Calu3 (cell line): ENCODE data around the gene TMEM100. TPM values are rescaled to one million over a fixed set of nuclear protein-coding genes. Genes with fewer than 3 reads are reported as not detected.

Experiments used
- Bru-seq: library from RNA; stranded (reverse); fragments of 400-500 nt; gene quantifications from one replicate; lab custom pipeline; 2021; lab: Mats Ljungman, UMichigan
- BruChase-seq, 2 experiments: library from RNA; stranded (reverse); fragments of 400-500 nt; gene quantifications; one replicate each; lab custom pipeline; 2021; lab: Mats Ljungman, UMichigan
- BruUV-seq: library from RNA; stranded (reverse); fragments of 400-500 nt; replicated peaks from 2 replicates; lab custom pipeline; 2021; lab: Mats Ljungman, UMichigan
- CTCF ChIA-PET: fragments of 300-600 bp; sonication (Branson Sonifier 250); formaldehyde crosslinking; loops from one replicate; lab custom pipeline; 2022; ENCODE audit warnings: antibody characterized with exemption; lab: Charles Lee
- DNase-seq: peaks from one replicate; pipeline ENCODE4 v3.0.0; 2022
- H3K27ac Mint-ChIP-seq: one replicate; pipeline ENCODE4 v1.8.0; 2022; ENCODE audit warnings: mixed read lengths; ENCODE audit not compliant: unreplicated experiment
- H3K27me3 Mint-ChIP-seq: one replicate; pipeline ENCODE4 v1.8.0; 2022; ENCODE audit warnings: mixed read lengths; ENCODE audit not compliant: unreplicated experiment
- H3K36me3 Mint-ChIP-seq: one replicate; pipeline ENCODE4 v1.8.0; 2022; ENCODE audit warnings: mild to moderate bottlenecking, moderate library complexity, mixed read lengths; ENCODE audit not compliant: insufficient read depth, unreplicated experiment
- H3K4me1 Mint-ChIP-seq: one replicate; pipeline ENCODE4 v1.8.0; 2022; ENCODE audit warnings: mild to moderate bottlenecking, low read depth, mixed read lengths; ENCODE audit not compliant: unreplicated experiment
- H3K4me3 Mint-ChIP-seq: one replicate; pipeline ENCODE4 v1.8.0; 2022; ENCODE audit warnings: mild to moderate bottlenecking, low read depth, moderate library complexity, mixed read lengths; ENCODE audit not compliant: unreplicated experiment
- H3K9me3 Mint-ChIP-seq: one replicate; pipeline ENCODE4 v1.8.0; 2022; ENCODE audit warnings: low read depth, mixed read lengths; ENCODE audit not compliant: unreplicated experiment
- intact Hi-C: fragments of 100-400 bp; cut with micrococcal nuclease; formaldehyde crosslinking; loops from one replicate; pipeline ENCODE4 v1.10.0; 2022; ENCODE audit not compliant: unreplicated experiment
- long read RNA-seq: library from polyadenylated mRNA; stranded (forward); transcript quantifications from one replicate; pipeline ENCODE4 v2.0.0, GENCODE V29; 2022
- total RNA-seq: library from RNA; stranded (reverse); gene quantifications from 2 replicates; pipeline ENCODE4 v1.2.3, GENCODE V29; 2022
- TF ChIP-seq, protein P1 (sequence below): fragments of 200-600 bp; IDR thresholded peaks from one replicate; pipeline ENCODE4 v1.8.0; 2022; ENCODE audit warnings: antibody characterized with exemption; ENCODE audit not compliant: unreplicated experiment

Gene TMEM100, protein sequence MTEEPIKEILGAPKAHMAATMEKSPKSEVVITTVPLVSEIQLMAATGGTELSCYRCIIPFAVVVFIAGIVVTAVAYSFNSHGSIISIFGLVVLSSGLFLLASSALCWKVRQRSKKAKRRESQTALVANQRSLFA
- total RNA-seq (not detected in 2 replicates), Bru-seq, nascent RNA (not detected), BruChase-seq, experiment 1, labeled RNA remaining after a 6-hour chase (not detected), BruChase-seq, experiment 2, labeled RNA remaining after a 2-hour chase (not detected)
- long read RNA-seq = 0 reads

DNA sequence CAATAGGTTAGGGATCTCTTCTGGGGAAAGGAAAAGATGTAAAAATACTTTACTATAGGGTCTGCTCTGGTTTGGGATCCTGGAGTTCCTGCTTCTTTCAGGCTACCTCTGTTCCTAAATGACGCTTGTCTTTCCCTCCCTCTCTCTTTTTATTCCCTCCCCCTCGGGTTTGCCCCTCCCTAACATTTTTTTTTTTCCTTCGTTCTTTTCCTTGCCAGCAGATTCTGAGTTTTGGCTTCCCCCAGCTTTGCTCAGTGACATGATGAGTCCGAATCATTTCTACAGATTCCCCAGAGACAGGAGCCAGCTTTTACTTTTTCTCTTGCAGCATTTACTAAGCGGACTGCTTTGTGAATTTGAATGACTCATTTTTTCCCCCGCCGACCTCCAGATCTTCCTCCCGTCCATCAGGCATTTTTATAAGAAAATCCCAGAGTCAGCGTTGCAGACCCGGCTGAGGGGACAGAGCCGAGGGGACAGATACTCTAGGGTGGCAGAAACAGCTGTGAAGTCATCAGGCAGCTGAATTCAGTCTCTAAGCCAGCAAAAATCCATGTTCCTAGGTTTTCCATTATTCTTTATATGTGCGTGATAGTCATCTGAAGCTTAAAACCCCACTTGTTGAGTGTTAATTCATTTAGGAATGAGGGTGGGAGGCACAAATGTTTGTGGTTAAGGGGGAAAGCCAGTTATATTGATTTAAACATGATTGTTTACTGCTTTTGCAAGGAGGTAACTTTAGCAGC, at the start of gene TMEM100:
Gene TMEM100 (minus strand): TSS at position 123 of the 746 bp plus-strand sequence. CDS start 1,794 bp downstream, outside the sequence.
- Mint-ChIP-seq H3K9me3 (no peaks in the 10 kb centered on the region), H3K27ac (no peak within 1 kb of the TSS), H3K4me3 (peak within 1 kb of the TSS; percentile 51), H3K27me3 (peaks cover 12% of the 10 kb centered on the region), H3K4me1 (peaks cover 21% of the 10 kb centered on the region), H3K36me3 (peaks cover 4% of the 10 kb centered on the region)
- TF ChIP-seq, protein P1, sequence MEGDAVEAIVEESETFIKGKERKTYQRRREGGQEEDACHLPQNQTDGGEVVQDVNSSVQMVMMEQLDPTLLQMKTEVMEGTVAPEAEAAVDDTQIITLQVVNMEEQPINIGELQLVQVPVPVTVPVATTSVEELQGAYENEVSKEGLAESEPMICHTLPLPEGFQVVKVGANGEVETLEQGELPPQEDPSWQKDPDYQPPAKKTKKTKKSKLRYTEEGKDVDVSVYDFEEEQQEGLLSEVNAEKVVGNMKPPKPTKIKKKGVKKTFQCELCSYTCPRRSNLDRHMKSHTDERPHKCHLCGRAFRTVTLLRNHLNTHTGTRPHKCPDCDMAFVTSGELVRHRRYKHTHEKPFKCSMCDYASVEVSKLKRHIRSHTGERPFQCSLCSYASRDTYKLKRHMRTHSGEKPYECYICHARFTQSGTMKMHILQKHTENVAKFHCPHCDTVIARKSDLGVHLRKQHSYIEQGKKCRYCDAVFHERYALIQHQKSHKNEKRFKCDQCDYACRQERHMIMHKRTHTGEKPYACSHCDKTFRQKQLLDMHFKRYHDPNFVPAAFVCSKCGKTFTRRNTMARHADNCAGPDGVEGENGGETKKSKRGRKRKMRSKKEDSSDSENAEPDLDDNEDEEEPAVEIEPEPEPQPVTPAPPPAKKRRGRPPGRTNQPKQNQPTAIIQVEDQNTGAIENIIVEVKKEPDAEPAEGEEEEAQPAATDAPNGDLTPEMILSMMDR = no peak
- DNase-seq = no peak
- no TSS peak for BruUV-seq
- intact Hi-C loops = no loop called here
- CTCF ChIA-PET = interaction anchor here (1.0 kb wide), 1 partner anchor 10 kb away, joined by 3 read pairs; no protein-coding TSS in a partner anchor

DNA sequence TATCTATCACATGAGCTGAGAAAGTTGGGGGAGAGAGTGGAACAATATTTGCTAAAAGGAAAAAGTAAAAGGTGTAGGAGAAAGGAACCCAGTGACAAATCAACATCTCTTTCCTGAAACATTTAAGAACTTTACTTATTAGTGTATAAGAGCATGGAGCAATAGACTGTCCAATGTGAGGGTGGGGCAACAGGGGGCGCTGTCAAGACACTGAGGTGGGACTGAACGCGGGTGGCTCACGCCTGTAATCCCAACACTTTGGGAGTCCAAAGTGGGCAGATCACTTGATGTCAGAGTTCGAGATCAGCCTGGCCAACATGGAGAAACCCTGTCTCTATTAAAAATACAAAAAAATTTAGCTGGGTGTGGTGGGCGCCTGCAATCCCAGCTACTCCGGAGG, 49.4 kb upstream of the TMEM100 start:
- CTCF ChIA-PET = interaction anchor here (0.6 kb wide), 1 partner anchor 110 kb away, joined by 3 read pairs; no protein-coding TSS in a partner anchor
- no peaks in the 10 kb centered on the region for H3K36me3 Mint-ChIP-seq
- DNase-seq = peak; percentile 6
- intact Hi-C loops = loop anchor here (5.0 kb wide), 1 partner anchor 55 kb away; no protein-coding TSS in a partner anchor
- BruUV-seq = no TSS peak
- no peaks in the 10 kb centered on the region for H3K9me3 Mint-ChIP-seq
- TF ChIP-seq, protein P1 = no peak
- H3K4me1 Mint-ChIP-seq = peaks cover 10% of the 10 kb centered on the region
- H3K4me3 Mint-ChIP-seq = no peak overlapping the region
- H3K27ac Mint-ChIP-seq = no peak overlapping the region
- no peaks in the 10 kb centered on the region for H3K27me3 Mint-ChIP-seq

DNA sequence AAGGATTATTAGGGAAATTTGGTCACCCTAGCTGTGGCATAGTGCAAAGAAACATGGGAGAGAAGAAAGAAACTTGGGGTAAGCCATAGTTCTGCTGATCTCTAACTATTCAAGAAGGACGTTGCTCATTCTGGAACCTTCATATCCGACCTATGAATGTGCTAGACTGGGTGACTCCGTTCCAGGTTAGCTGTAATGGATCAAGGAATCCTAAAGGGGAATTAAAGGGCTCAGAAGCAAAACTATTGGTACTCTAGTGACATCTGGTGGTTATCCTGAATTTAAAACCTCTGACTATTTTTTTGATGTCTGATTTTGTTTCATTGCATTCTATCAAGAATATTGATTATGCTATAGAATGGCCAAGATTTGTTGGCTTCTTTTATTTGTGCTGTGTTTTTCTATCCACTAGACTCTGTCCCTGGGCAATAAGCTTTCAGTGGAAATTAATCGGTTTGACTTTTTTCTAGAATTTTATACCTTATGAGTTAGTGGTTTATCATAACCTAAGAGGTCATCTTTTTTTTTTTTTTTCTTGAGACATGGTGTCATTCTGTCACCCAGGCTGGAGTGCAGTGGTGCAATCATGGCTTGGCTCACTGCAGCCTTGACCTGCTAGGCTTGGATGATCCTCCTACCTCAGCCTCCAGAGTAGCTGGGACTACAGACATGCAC, 47.7 kb upstream of the TMEM100 start:
- Mint-ChIP-seq H3K36me3 (no peaks in the 10 kb centered on the region), H3K4me3 (no peak overlapping the region), H3K9me3 (no peaks in the 10 kb centered on the region), H3K27me3 (no peaks in the 10 kb centered on the region), H3K27ac (no peak overlapping the region), H3K4me1 (peaks cover 10% of the 10 kb centered on the region)
- intact Hi-C loops = loop anchor here (1.0 to 5.0 kb wide), 5 partner anchors 28 to 243 kb away; no protein-coding TSS in a partner anchor
- BruUV-seq = no TSS peak
- CTCF ChIA-PET = interaction anchor here (0.6 to 2.2 kb wide), 6 partner anchors 24 to 945 kb away, joined by 3 to 8 read pairs (median 4); no protein-coding TSS in a partner anchor
- TF ChIP-seq, protein P1 = peak; percentile 32
- no peak for DNase-seq

DNA sequence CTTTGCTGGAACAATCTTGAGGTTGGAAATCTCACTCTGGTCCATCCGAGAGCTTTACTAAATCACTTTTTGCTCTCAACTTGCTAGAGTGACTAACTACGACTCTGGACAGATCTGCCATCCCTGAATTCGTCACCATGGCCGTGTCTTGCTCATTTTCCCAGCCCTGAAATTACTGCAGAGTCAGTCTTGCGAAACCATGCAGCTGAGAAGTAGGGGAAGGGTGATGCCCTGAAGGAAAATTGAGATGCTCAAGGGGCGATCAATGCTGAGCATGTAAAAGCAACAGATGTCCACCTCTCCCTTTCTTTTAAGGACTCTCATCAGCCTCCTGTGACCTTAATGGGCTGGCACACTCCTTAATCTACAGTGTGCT, 46.9 kb upstream of the TMEM100 start:
- Mint-ChIP-seq H3K9me3 (no peaks in the 10 kb centered on the region), H3K36me3 (no peaks in the 10 kb centered on the region), H3K27me3 (no peaks in the 10 kb centered on the region), H3K4me3 (no peak overlapping the region), H3K4me1 (peaks cover 10% of the 10 kb centered on the region), H3K27ac (no peak overlapping the region)
- BruUV-seq = no TSS peak
- TF ChIP-seq, protein P1 = no peak
- CTCF ChIA-PET = interaction anchor here (1.1 to 2.2 kb wide), 5 partner anchors 25 to 243 kb away, joined by 3 to 8 read pairs (median 6); no protein-coding TSS in a partner anchor
- peak; percentile 15 for DNase-seq
- intact Hi-C loops = no loop called here
